DMS 273 treated with DMSO at 0.1 percent for 48 hours (cell line): ENCODE data around the gene DUSP16.
"Not testable (repeated sequence)": the region's sequence is repeated elsewhere in the genome, so short reads cannot be mapped to it uniquely, and the experiment has no call there.

Experiments used
- DNase-seq: peaks from one replicate; lab custom pipeline; 2025; lab: John Stamatoyannopoulos, UW

Gene DUSP16

GRCh38 chr12:12521044-12521485 is 41.6 kb downstream of the DUSP16 start:
- DNase-seq: no peak

- DNase-seq: no peak
Measured at GRCh38 chr12:12520273-12520672, 42.4 kb downstream of the DUSP16 start.

GRCh38 chr12:12519354-12519998 is 43.2 kb downstream of the DUSP16 start:
- DNase-seq: no peak

GRCh38 chr12:12518919-12519318 is 43.7 kb downstream of the DUSP16 start:
- no peak for DNase-seq

GRCh38 chr12:12518464-12518845 is 44.2 kb downstream of the DUSP16 start:
- no peak for DNase-seq

GRCh38 chr12:12513416-12514006 is 49.2 kb downstream of the DUSP16 start:
- DNase-seq: no peak

GRCh38 chr12:12511895-12512711 is 50.6 kb downstream of the DUSP16 start:
- DNase-seq: no peak

- no peak for DNase-seq
Measured at GRCh38 chr12:12511021-12511783, 51.5 kb downstream of the DUSP16 start.

GRCh38 chr12:12510551-12510950 is 52.1 kb downstream of the DUSP16 start:
- no peak for DNase-seq

- no peak for DNase-seq
Measured at GRCh38 chr12:12510141-12510540, 52.5 kb downstream of the DUSP16 start.

GRCh38 chr12:12508612-12509011 is 54.1 kb downstream of the DUSP16 start:
- DNase-seq: no peak

- no peak for DNase-seq
Measured at GRCh38 chr12:12507121-12507520, 55.5 kb downstream of the DUSP16 start.

GRCh38 chr12:12506496-12506890 is 56.2 kb downstream of the DUSP16 start:
- no peak for DNase-seq

- DNase-seq: no peak
Measured at GRCh38 chr12:12505544-12506495, 56.8 kb downstream of the DUSP16 start.

GRCh38 chr12:12503384-12504078 is 59.1 kb downstream of the DUSP16 start:
- DNase-seq: no peak

- DNase-seq: no peak
Measured at GRCh38 chr12:12502815-12503151, 59.9 kb downstream of the DUSP16 start.

GRCh38 chr12:12502130-12502814 is 60.4 kb downstream of the DUSP16 start:
- DNase-seq: not testable (repeated sequence)

GRCh38 chr12:12501121-12501520 is 61.5 kb downstream of the DUSP16 start:
- no peak for DNase-seq

- DNase-seq: no peak
Measured at GRCh38 chr12:12499909-12500604, 62.6 kb downstream of the DUSP16 start.
